Epithelial cell of proximal tubule (primary cell): ENCODE measurements around the gene MAST1. TPM values are rescaled to one million over a fixed set of nuclear protein-coding genes. Genes with fewer than 3 reads are reported as not detected.
"Not testable (repeated sequence)": the region's sequence is repeated elsewhere in the genome, so short reads cannot be mapped to it uniquely, and the experiment has no call there.

Experiments
- DNase-seq: peaks from one replicate; pipeline ENCODE4 v3.0.0-alpha.2; 2011; ENCODE audit warnings: low read depth
- H3K4me3 ChIP-seq: 2 replicates; pipeline ENCODE4 v1.5.1; 2011; ENCODE audit warnings: low read depth, mild to moderate bottlenecking, low read length
- CTCF ChIP-seq: conservative IDR thresholded peaks from 2 replicates; pipeline ENCODE4 v1.5.1; 2012; ENCODE audit warnings: low read depth, mild to moderate bottlenecking, low read length
- total RNA-seq: library from RNA; depleted of rRNA; stranded (reverse); fragments of >200 nt; gene quantifications from 2 replicates; pipeline ENCODE4 v1.2.3, GENCODE V29; 2015

Gene MAST1
- total RNA-seq, 1 donor from 2014 or later, result 1.5 TPM

GRCh38 chr19:12886651-12886968, 48.3 kb downstream of the MAST1 start:
- DNase-seq, result no peak
- no peak overlapping the region for H3K4me3 ChIP-seq
- no peak for TF ChIP-seq CTCF

- DNase-seq, result no peak
- no peak for TF ChIP-seq CTCF
- no peak within 1 kb of the TSS for H3K4me3 ChIP-seq
These were observed 48.8 kb downstream of the MAST1 start, which contains the start of gene KLF1 for GRCh38 chr19:12886969-12887747. TSS of gene KLF1 (minus strand) at chr19:12887201. CDS start at chr19:12887140, 61 bp downstream.

GRCh38 chr19:12888006-12888603, 49.8 kb downstream of the MAST1 start:
- TF ChIP-seq CTCF, result no peak
- DNase-seq, result no peak
- no peak overlapping the region for H3K4me3 ChIP-seq

GRCh38 chr19:12890299-12890786, 52.0 kb downstream of the MAST1 start:
- not testable (repeated sequence) for DNase-seq
- H3K4me3 ChIP-seq, result peak overlapping the region; percentile 12

- DNase-seq, result peak; percentile 92
- peak; percentile 5 for TF ChIP-seq CTCF
- peak within 1 kb of the TSS; percentile 86 for H3K4me3 ChIP-seq
These were observed 52.7 kb downstream of the MAST1 start, which contains the start of gene GCDH for GRCh38 chr19:12890787-12891552. TSS of gene GCDH (plus strand) at chr19:12891160. CDS start at chr19:12891305, 145 bp downstream.

- H3K4me3 ChIP-seq, result peak overlapping the region; percentile 86
- DNase-seq, result no peak
- TF ChIP-seq CTCF, result no peak
These were observed 53.3 kb downstream of the MAST1 start for GRCh38 chr19:12891553-12892021.

GRCh38 chr19:12893582-12893981, 55.3 kb downstream of the MAST1 start:
- H3K4me3 ChIP-seq, result no peak overlapping the region
- DNase-seq, result no peak
- no peak for TF ChIP-seq CTCF
